Measurements from ENCODE around the gene KCND1.
"Not testable (repeated sequence)": the region's sequence is repeated elsewhere in the genome, so short reads cannot be mapped to it uniquely, and the experiment has no call there.

Gene KCND1

DNA sequence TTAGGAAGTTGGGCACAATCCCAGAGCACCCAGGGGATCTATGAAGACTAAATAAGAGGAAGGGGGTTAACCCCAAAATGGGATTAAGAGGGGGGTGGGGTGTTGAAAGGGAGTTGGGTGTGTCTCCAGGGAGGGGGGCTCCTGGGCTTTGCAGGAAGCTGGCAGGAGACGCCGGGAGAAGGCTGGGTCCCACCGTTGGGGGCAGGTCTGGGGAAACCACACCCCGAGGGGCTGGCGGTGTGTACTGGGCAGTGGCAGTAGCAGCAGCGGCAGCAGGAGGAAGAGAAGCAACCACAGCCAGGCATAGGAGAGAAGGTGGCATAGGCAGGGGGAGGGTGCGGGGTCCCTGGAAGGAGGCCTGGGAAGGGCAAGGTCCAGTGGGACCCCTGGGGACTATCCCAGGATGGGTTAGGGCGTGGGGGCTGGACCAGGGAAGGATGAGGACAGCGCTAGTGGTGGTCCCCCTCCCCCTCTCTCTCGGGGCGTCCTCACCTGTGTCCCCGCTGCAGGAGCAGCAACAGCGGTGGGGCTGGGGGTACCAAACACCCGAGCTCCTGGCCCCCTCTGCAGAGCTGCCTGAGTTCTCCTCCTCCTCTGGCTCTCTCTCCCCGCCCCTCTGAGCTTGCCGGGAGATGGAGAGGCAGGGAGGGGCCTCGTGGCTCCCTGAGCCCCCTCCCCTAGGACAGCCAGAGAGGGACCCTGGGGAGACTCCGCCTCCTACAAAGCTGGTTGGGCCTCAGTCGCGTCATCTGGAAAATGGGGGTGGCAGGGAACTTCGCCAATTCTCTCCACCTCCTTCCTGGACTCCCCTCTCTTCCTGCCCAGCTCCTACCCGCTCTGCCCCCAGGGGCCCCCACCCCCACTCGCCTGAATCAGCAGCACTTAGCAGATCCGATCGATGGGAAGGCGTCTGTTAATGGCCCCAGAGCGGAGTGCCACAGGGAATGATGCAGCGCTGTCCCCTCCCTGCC lies at the start of gene KCND1:
Gene KCND1 (minus strand): TSS at position 596 of the 971 bp plus-strand sequence. CDS start 1,573 bp downstream, outside the sequence.
- peak; percentile 25 for DNase-seq (ENCODE audit: low spot score)

GRCh38 chrX:49019599-49020249 lies 48.1 kb upstream of the KCND1 start:
- no peak for DNase-seq (ENCODE audit: low spot score)

- DNase-seq (ENCODE audit: low spot score) = no peak
Observed at GRCh38 chrX:49019050-49019449, 47.4 kb upstream of the KCND1 start.

GRCh38 chrX:49003696-49004095 lies 32.1 kb upstream of the KCND1 start:
- no peak for DNase-seq (ENCODE audit: low spot score)

- peak; percentile 87 for DNase-seq (ENCODE audit: low spot score)
Observed at GRCh38 chrX:49002091-49002935, 30.7 kb upstream of the KCND1 start, which contains the start of gene GRIPAP1. GRIPAP1 (minus strand) TSS chrX:49002264; CDS start chrX:49002229, 35 bp downstream.

GRCh38 chrX:49001521-49002090 lies 30.0 kb upstream of the KCND1 start:
- DNase-seq (ENCODE audit: low spot score) = peak; percentile 31

- DNase-seq (ENCODE audit: low spot score) = no peak
Observed at GRCh38 chrX:49000636-49001035, 29.0 kb upstream of the KCND1 start.

DNA sequence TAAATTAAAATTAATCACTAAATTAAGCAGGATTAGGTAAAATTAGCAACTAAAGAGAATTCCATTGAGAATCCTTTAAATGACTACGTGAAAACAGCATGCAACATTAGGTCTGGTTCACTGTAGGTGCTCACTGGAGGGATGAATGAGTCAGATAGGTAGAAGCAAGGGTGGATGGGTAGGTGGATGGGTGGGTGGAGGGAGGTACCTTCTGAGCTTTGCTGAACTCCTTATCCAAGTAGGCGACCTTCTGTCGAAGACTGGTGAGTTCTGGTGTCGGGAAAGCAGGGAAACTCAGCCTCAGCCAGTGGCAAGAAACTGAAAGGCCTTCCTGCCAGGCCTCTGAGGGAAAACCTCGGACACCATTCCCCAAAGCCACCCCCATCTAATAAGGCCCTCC lies 27.4 kb upstream of the KCND1 start:
- no peak for DNase-seq (ENCODE audit: low spot score)

DNA sequence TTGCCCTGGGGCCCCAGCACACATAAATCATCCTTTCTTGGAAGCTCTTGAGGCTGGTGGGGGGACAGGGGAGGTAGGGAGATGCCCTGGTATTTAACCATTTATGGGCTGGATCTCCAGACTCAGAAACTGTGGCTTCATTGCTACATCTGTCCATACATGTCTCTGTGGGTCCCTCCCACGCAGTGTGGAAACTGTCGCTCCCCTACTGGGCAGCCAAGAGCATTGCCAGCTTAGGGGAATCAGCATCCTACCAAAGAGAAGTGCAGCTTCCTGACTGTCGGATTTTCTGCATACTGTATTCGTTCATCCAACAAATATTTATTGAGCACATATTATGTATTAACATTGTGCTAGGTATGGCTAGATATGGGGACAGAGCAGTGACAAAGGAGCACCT lies 26.7 kb upstream of the KCND1 start:
- no peak for DNase-seq (ENCODE audit: low spot score)

DNA sequence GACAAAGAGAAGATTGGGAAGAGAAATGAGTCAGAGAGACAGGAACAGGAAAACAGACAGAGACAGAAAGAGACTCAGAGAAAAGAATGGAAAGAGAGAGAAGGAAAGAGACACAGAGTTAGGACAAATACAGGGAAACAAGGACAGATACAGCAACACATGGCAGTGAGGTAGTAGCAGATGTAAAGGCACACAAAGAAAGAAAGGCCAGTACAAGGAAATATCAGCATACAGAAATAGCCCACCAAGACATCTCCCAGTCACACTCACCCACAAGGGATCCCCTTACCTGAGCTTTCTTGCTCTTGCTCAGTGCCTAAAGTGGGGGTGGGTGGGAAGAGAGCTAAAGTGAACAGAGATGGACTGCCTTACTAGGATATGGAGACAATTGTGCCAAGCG lies 26.2 kb upstream of the KCND1 start:
- DNase-seq (ENCODE audit: low spot score) = no peak

DNA sequence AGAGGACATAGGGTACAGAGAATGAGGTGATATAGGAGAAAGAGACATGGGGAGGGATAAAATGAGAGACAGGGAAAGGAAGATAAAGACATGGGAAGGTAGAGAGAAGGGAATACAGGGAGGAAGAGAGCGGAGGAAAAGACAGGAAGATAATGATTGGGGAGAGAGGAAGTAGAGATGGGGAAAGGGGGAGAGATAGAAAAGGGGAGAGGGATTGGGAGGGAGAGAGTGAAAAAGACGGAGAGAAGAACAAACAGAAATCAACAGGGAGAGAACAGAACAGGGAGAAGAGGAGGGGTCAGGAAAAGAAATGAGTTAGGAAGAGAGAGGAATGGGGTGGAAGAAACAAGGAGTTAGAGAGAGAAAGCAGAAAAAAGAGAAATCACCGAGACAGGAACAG lies 25.8 kb upstream of the KCND1 start:
- DNase-seq (ENCODE audit: low spot score) = no peak

GRCh38 chrX:48996969-48997368 lies 25.3 kb upstream of the KCND1 start:
- no peak for DNase-seq (ENCODE audit: low spot score)

DNA sequence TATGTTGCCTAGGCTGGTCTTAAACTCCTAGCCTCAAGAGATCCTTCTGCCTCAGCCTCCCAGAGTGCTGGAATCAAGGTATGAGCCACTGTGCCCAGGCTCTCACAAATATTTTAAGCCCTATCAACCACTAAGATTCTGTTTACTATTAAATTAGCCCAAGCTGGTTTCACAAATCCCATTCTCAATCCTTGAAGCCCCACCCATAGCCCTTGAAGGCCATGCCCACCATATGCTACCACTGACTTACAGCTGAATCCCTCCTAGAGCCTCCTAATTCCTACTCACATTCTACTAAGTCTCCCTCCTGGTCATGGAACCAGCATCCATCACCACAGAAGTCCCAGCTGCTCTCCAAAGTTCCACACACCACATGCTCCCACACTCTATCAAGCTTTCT lies 20.7 kb upstream of the KCND1 start:
- DNase-seq (ENCODE audit: low spot score) = no peak

DNA sequence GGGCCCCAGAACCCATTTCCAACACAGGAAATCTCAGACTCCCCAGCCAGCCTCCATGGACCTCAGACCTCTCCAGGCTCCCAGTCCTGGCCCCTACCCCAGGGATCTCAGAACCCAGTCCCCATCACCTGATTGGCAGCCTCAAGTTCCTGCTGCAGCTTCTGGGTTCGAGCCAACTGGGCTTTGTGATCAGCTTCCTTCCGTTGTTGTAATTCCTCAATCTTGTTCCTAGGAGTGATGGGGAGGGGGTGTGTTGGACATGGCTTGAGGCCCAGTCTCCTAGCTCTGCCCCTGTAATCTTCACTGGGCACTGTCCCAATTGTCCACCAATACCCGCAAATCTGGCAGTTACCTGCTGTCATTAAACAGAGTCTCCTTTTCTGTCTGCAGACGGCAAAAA lies 17.8 kb upstream of the KCND1 start:
- DNase-seq (ENCODE audit: low spot score) = no peak

- DNase-seq (ENCODE audit: low spot score) = no peak
Observed at GRCh38 chrX:48983896-48984295, 12.3 kb upstream of the KCND1 start.

DNA sequence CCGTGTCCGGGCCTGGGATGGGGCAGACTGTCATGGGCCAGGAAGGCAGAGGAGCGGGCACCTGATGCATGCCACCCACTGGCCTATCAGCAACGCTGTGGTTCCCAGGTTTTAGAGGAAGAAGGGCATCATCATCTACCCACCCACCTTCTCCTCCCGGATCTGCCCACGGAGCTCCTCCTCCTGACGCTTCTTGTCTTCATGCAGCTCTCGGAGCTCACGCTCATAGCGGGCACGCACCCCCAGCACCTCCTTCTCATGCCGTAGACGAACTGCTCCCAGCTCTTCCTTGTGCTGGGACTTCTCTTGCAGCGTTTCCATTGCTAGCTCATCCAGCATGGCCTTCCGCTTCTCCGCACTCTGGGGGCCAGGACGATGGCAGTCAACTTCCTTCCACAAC lies 11.4 kb upstream of the KCND1 start:
- DNase-seq (ENCODE audit: low spot score) = no peak

DNA sequence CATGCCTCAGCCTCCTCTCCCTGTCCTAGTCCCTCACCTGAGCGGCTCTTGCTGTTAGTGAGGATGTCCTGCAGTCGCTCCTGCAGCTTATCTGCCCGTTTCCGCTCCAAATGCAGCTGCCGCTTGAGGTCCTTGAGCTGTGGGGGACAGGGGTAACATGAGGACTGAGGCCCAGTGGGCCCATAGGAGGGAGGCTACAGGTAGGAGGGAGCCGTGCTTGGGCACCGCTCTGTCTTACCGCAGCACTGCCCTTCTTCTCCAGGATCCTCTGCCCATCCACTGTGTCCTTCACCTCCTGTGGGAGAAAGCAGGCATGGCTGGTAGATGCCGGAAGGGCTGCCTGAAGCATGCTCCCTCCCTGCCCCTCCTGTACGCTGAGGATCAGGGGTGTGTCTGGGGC lies 9.5 kb upstream of the KCND1 start:
- no peak for DNase-seq (ENCODE audit: low spot score)

- DNase-seq (ENCODE audit: low spot score) = not testable (repeated sequence)
Observed at GRCh38 chrX:48980341-48980740, 8.7 kb upstream of the KCND1 start.

DNA sequence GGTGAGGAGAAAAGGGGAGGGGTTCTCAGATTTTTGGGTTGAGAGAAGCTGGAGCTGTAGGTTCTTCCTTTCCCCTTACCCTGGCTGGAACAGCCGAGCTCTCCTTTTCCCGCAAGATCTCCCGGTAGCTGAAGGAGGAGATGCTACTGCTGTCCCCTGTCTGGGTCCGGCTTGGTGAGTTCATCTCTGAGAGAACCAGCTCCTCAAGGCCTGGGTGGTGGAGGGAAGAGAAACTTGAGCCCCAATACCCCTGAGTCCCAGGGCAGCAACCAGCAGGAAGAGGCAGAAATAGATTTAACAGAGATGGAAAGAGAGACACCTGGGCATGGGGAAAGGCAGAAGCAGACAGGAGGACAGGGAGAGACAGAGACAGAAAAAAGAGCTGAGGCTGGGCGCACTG lies 6.6 kb upstream of the KCND1 start:
- no peak for DNase-seq (ENCODE audit: low spot score)

GRCh38 chrX:48976086-48976485 lies 4.4 kb upstream of the KCND1 start:
- no peak for DNase-seq (ENCODE audit: low spot score)

- no peak for DNase-seq (ENCODE audit: low spot score)
Observed at GRCh38 chrX:48975541-48975940, 3.9 kb upstream of the KCND1 start.

GRCh38 chrX:48975041-48975440 lies 3.4 kb upstream of the KCND1 start:
- DNase-seq (ENCODE audit: low spot score) = no peak

Measured in hepatic stellate cell (primary cell).